ENCODE results near the gene USH1G. TPM values are rescaled to one million over a fixed set of nuclear protein-coding genes. Genes with fewer than 3 reads are reported as not detected.

Gene USH1G
- total and polyA plus RNA-seq, 12 donors: not detected

DNA sequence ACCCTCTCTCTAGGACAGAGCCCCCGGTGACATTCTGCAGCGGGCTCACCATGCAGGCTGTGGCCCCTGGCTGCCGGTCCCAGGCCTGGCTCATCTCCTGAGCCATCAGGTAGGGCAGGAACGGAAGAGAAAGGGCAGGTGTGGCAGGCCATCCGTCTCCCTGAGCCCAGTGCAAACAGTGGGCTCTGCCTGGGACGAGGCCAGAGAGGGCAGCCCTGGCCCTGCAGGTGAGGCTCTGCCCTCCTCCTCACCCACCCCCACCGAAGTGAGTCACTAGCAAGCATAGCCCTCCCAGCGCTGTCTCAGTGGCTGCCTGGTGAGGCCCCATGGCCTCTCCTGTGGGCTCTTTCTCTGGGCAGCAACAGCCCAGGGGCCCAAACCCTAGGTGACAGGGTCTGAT lies 27.2 kb upstream of the USH1G start:
- Histone ChIP-seq H3K27me3 (peaks cover 0 to 35% (median 7%) of the 10 kb centered on the region in 7 donors), H3K36me3 (peaks cover 0 to 15% (median 0%) of the 10 kb centered on the region in 9 donors), H3K9me3 (no peaks in the 10 kb centered on the region), H3K4me1 (no peaks in the 10 kb centered on the region), H3K4me3 (no peak overlapping the region), H3K27ac (no peak overlapping the region)
- 64 to 70% methylated on average over 8 of the region's 8 CpGs for WGBS, 2 donors
- intact Hi-C loops (cut with DNase I): no loop called here
- TF ChIP-seq, protein P1, sequence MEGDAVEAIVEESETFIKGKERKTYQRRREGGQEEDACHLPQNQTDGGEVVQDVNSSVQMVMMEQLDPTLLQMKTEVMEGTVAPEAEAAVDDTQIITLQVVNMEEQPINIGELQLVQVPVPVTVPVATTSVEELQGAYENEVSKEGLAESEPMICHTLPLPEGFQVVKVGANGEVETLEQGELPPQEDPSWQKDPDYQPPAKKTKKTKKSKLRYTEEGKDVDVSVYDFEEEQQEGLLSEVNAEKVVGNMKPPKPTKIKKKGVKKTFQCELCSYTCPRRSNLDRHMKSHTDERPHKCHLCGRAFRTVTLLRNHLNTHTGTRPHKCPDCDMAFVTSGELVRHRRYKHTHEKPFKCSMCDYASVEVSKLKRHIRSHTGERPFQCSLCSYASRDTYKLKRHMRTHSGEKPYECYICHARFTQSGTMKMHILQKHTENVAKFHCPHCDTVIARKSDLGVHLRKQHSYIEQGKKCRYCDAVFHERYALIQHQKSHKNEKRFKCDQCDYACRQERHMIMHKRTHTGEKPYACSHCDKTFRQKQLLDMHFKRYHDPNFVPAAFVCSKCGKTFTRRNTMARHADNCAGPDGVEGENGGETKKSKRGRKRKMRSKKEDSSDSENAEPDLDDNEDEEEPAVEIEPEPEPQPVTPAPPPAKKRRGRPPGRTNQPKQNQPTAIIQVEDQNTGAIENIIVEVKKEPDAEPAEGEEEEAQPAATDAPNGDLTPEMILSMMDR (IDR thresholded peaks at IDR 0.05): no peak
- ATAC-seq: peak in 1 of 8 donors; percentile 41
- no peak for DNase-seq

DNA sequence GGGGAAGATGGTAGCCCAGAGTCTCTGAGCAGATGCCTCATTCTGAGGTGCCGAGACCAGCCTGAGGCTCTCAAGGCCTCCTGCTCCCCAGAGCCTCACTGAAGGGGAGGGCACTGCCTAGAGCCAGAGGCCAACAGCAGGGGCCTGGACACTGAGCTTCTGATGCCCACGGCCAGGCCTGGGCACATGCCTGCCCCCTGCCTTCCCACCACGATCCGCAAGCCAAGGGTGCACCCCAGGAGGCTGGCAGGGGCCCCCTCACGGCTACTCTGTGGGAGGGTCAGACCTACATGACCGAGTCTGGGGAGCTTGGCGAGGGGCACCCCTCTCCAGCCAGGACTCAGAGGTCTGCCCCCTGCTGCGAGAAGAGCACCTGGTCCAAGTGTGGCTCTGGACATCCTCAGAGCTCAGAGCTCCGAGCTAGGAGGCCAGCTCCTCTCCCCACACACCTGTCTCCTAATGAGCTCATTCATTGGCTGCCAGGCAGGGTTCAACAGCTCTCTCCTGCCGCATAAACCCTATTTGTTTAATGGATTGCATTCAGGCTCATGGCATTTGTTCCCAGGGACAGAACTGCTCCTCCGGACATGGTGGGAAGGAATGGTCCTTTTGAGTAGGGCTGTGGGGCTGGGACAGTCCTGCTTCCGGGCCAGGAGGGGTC lies 26.5 kb upstream of the USH1G start:
- 58 to 65% methylated on average over 12 of the region's 12 CpGs for WGBS, 2 donors
- Histone ChIP-seq H3K9me3 (no peaks in the 10 kb centered on the region), H3K4me3 (no peak overlapping the region), H3K27ac (no peak overlapping the region), H3K36me3 (peaks cover 0 to 9% (median 0%) of the 10 kb centered on the region in 9 donors), H3K27me3 (peaks cover 0 to 41% (median 10%) of the 10 kb centered on the region in 7 donors), H3K4me1 (no peaks in the 10 kb centered on the region)
- intact Hi-C loops (cut with DNase I): no loop called here
- ATAC-seq (peak in 1 of 8 donors; percentile 11), DNase-seq (no peak)
- TF ChIP-seq, protein P1 (IDR thresholded peaks at IDR 0.05): no peak

DNA sequence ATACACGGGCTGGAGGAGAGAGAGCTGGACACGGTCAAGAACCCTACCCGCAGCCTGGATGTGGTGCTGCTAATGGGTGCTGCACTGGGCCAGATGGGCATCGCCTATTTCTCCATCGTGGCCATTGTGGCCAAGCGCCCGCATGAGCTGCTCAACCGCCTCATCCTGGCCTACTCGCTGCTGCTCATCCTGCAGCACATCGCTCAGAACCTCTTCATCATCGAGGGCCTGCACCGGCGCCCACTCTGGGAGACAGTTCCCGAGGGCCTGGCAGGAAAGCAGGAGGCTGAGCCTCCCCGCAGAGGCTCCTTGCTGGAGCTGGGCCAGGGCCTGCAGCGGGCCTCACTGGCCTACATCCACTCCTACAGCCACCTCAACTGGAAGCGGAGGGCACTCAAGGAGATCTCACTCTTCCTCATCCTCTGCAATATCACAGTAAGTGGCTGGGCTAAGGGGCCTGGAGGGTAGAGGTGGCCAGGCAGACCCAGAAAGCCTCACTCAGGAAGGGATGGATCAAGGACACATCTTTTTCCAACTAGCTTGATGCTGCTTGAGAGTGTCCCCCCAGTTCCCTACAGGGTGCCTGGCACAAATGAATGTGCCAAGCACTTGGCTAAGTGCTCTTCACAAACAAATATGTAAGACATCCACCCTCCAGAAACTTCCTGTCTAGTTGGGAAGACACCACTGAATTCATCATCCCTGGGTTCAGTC lies 24.1 kb upstream of the USH1G start:
- WGBS, 2 donors: 91 to 92% methylated on average over 17 of the region's 17 CpGs
- Histone ChIP-seq H3K4me3 (no peak overlapping the region), H3K4me1 (no peaks in the 10 kb centered on the region), H3K9me3 (no peaks in the 10 kb centered on the region), H3K36me3 (no peaks in the 10 kb centered on the region), H3K27me3 (peaks cover 0 to 63% (median 21%) of the 10 kb centered on the region in 7 donors), H3K27ac (no peak overlapping the region)
- no peak for ATAC-seq
- TF ChIP-seq, protein P1 (IDR thresholded peaks at IDR 0.05): no peak
- intact Hi-C loops (cut with DNase I): no loop called here
- no peak for DNase-seq

DNA sequence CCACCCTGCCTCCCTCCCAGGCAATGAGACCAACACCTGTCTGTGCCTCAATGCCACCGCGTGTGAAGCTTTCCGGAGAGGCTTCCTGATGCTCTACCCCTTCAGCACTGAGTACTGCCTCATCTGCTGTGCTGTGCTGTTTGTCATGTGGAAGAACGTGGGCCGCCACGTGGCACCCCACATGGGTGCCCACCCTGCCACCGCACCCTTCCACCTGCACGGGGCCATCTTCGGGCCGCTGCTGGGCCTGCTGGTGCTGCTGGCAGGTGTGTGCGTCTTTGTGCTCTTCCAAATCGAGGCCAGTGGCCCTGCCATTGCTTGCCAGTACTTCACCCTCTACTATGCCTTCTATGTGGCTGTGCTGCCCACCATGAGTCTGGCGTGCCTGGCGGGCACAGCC lies 23.6 kb upstream of the USH1G start:
- peaks cover 0 to 66% (median 27%) of the 10 kb centered on the region in 7 donors for H3K27me3 ChIP-seq
- H3K4me3 ChIP-seq: no peak overlapping the region
- no peak overlapping the region for H3K27ac ChIP-seq
- intact Hi-C loops (cut with DNase I): no loop called here
- H3K9me3 ChIP-seq: no peaks in the 10 kb centered on the region
- TF ChIP-seq, protein P1 (IDR thresholded peaks at IDR 0.05): no peak
- ATAC-seq (no peak), DNase-seq (no peak)
- H3K36me3 ChIP-seq: no peaks in the 10 kb centered on the region
- 88 to 90% methylated on average over 14 of the region's 14 CpGs for WGBS, 2 donors
- no peaks in the 10 kb centered on the region for H3K4me1 ChIP-seq

Data from heart right ventricle (tissue), 16 donors.